GM23338 (cell line): Measurements from ENCODE around the gene MOGAT1. TPM values are rescaled to one million over a fixed set of nuclear protein-coding genes. Genes with fewer than 3 reads are reported as not detected.

Experiments
- ATAC-seq: fragments of 200-7000 bp; cut with Tn5 transposase; 3 replicates; pipeline ENCODE4 v1.9.1; 2020
- DNase-seq: peaks from one replicate; pipeline ENCODE4 v3.0.0-alpha.2; 2015; ENCODE audit warnings: low spot score
- H2AFZ ChIP-seq: fragments of 200-600 bp; sonication (generic); 2 replicates; pipeline ENCODE4 v1.8.0; 2016; ENCODE audit warnings: antibody characterized with exemption, mild to moderate bottlenecking, moderate library complexity
- H3F3A ChIP-seq: fragments of 200-600 bp; sonication (generic); replicated peaks from 2 replicates; pipeline ENCODE4 v1.8.0; 2017; ENCODE audit warnings: antibody characterized with exemption, mixed run types, low read depth
- H3K27ac ChIP-seq: fragments of 200-600 bp; sonication (generic); 2 replicates; pipeline ENCODE4 v1.6.1; 2016; ENCODE audit warnings: low read depth
- H3K27me3 ChIP-seq: fragments of 200-600 bp; sonication (generic); 2 replicates; pipeline ENCODE4 v1.8.0; 2016; ENCODE audit warnings: mild to moderate bottlenecking, mixed run types, moderate library complexity; ENCODE audit not compliant: insufficient read depth
- H3K36me3 ChIP-seq: fragments of 200-600 bp; sonication (generic); 2 replicates; pipeline ENCODE4 v1.8.0; 2016; ENCODE audit warnings: mild to moderate bottlenecking; ENCODE audit not compliant: insufficient read depth
- H3K4me1 ChIP-seq: fragments of 200-600 bp; sonication (generic); 2 replicates; pipeline ENCODE4 v1.8.0; 2016; ENCODE audit warnings: mild to moderate bottlenecking, moderate library complexity; ENCODE audit not compliant: insufficient read depth
- H3K4me2 ChIP-seq: fragments of 200-600 bp; sonication (generic); 2 replicates; pipeline ENCODE4 v1.7.1; 2017; ENCODE audit warnings: mixed run types
- H3K4me3 ChIP-seq: fragments of 200-600 bp; sonication (generic); 2 replicates; pipeline ENCODE4 v1.6.1; 2016; ENCODE audit warnings: mixed run types
- H3K79me2 ChIP-seq: fragments of 200-600 bp; sonication (generic); replicated peaks from 2 replicates; pipeline ENCODE4 v1.8.0; 2017; ENCODE audit warnings: mild to moderate bottlenecking; ENCODE audit not compliant: insufficient read depth
- H3K9me2 ChIP-seq: fragments of 200-600 bp; sonication (generic); 2 replicates; pipeline ENCODE4 v1.8.0; 2017; ENCODE audit not compliant: insufficient read depth
- H4K20me1 ChIP-seq: fragments of 200-600 bp; sonication (generic); replicated peaks from 2 replicates; pipeline ENCODE4 v1.8.0; 2017; ENCODE audit warnings: mild to moderate bottlenecking; ENCODE audit not compliant: insufficient read depth
- H3K27ac Mint-ChIP-seq: 2 replicates; pipeline ENCODE4 v1.8.0; 2020; ENCODE audit warnings: inconsistent platforms, mild to moderate bottlenecking, moderate library complexity, mixed read lengths
- H3K27me3 Mint-ChIP-seq: 3 replicates; pipeline ENCODE4 v1.8.0; 2022; ENCODE audit warnings: low read depth, mild to moderate bottlenecking, moderate library complexity, mixed read lengths, inconsistent platforms; ENCODE audit not compliant: insufficient read depth, poor library complexity
- H3K36me3 Mint-ChIP-seq: 3 replicates; pipeline ENCODE4 v1.8.0; 2021; ENCODE audit warnings: low read depth, mild to moderate bottlenecking, inconsistent platforms, moderate library complexity, mixed read lengths
- H3K4me1 Mint-ChIP-seq: 3 replicates; pipeline ENCODE4 v1.8.0; 2020; ENCODE audit warnings: mild to moderate bottlenecking, inconsistent platforms, mixed read lengths
- H3K4me3 Mint-ChIP-seq: 3 replicates; pipeline ENCODE4 v1.8.0; 2021; ENCODE audit warnings: moderate library complexity, mild to moderate bottlenecking, inconsistent platforms, mixed read lengths
- H3K9me3 Mint-ChIP-seq: 3 replicates; pipeline ENCODE4 v1.8.0; 2020; ENCODE audit warnings: moderate library complexity, mild to moderate bottlenecking, inconsistent platforms, mixed read lengths
- CREB1 ChIP-seq: fragments of 250-450 bp; sonication (Bioruptor Pico); IDR thresholded peaks from 2 replicates; pipeline ENCODE4 v1.5.0; 2020; ENCODE audit warnings: low read depth, mild to moderate bottlenecking, moderate library complexity
- EZH2phosphoT487 ChIP-seq: fragments of 200-600 bp; sonication (generic); IDR thresholded peaks from one replicate; pipeline ENCODE4 v1.8.1; 2018; ENCODE audit warnings: antibody characterized with exemption; ENCODE audit not compliant: unreplicated experiment
- JUNB ChIP-seq: IDR thresholded peaks from one replicate; pipeline ENCODE4 v1.6.1; 2016; ENCODE audit warnings: antibody characterized with exemption; ENCODE audit not compliant: unreplicated experiment
- NANOG ChIP-seq: IDR thresholded peaks from 2 replicates; pipeline ENCODE4 v1.6.1; 2016; ENCODE audit warnings: antibody characterized with exemption, borderline replicate concordance
- POLR2AphosphoS5 ChIP-seq: IDR thresholded peaks from 2 replicates; pipeline ENCODE4 v1.6.1; 2016; ENCODE audit warnings: antibody characterized with exemption, low read depth
- REST ChIP-seq: IDR thresholded peaks from one replicate; pipeline ENCODE4 v1.6.1; 2018; ENCODE audit warnings: antibody characterized with exemption; ENCODE audit not compliant: unreplicated experiment
- STAT1 ChIP-seq: IDR thresholded peaks from one replicate; pipeline ENCODE4 v1.6.1; 2016; ENCODE audit warnings: antibody characterized with exemption; ENCODE audit not compliant: unreplicated experiment
- ZNF114 ChIP-seq: fragments of 250-450 bp; sonication (Bioruptor Pico); IDR thresholded peaks from 2 replicates; pipeline ENCODE4 v1.5.0; 2020; ENCODE audit warnings: mild to moderate bottlenecking, moderate library complexity
- ZNF331 ChIP-seq: fragments of 250-450 bp; sonication (Bioruptor Pico); IDR thresholded peaks from 2 replicates; pipeline ENCODE4 v1.5.0; 2020; ENCODE audit warnings: low read depth, mild to moderate bottlenecking, moderate library complexity
- ZNF462 ChIP-seq: fragments of 250-450 bp; sonication (Bioruptor Pico); IDR thresholded peaks from 2 replicates; pipeline ENCODE4 v1.5.0; 2020; ENCODE audit warnings: mild to moderate bottlenecking, moderate library complexity
- polyA plus RNA-seq: library from polyadenylated mRNA; unstranded; fragments of >200 nt; fragmentation: Nextera tagmentation; extraction: Ambion mirVana; gene quantifications from 2 replicates; pipeline ENCODE4 v1.2.1, GENCODE V29; 2016
- total RNA-seq: library from RNA; depleted of rRNA; stranded (reverse); fragments of >200 nt; shearing (Covaris generic); gene quantifications from 2 replicates; pipeline ENCODE4 v1.2.3, GENCODE V29; 2014

Gene MOGAT1
- total and polyA plus RNA-seq, 2 experiments from 2014 or later: 0.86 to 0.94 TPM

- H3K4me3 Mint-ChIP-seq: no peak overlapping the region
These were observed 2.1 kb upstream of the MOGAT1 start for GRCh38 chr2:222669353-222669752.

GRCh38 chr2:222670191-222671038 is 1.0 kb upstream of the MOGAT1 start:
- TF ChIP-seq STAT1: no peak
- TF ChIP-seq ZNF331 (CRISPR knock-in tag): no peak
- TF ChIP-seq ZNF114 (CRISPR knock-in tag): no peak
- TF ChIP-seq EZH2phosphoT487: no peak
- TF ChIP-seq REST: no peak
- TF ChIP-seq NANOG: no peak
- TF ChIP-seq CREB1 (CRISPR knock-in tag): no peak
- TF ChIP-seq JUNB: no peak
- no peak for TF ChIP-seq ZNF462 (CRISPR knock-in tag)
- no peak for TF ChIP-seq POLR2AphosphoS5
- peak overlapping the region; percentile 94 for H3K4me2 ChIP-seq

More at GRCh38 chr2:222669353-222669752, 2.1 kb upstream of the MOGAT1 start:
- Histone ChIP-seq H3K79me2 (no peaks in the 10 kb centered on the region), H2AFZ (no peak overlapping the region), H3K27me3 (peaks cover 39% of the 10 kb centered on the region), H3K27ac (no peak overlapping the region), H3K4me2 (no peak overlapping the region), H3F3A (0 out of 2 replicates have a peak, but pooled peaks cover 3% of the 10 kb centered on the region), H3K4me1 (peaks cover 9% of the 10 kb centered on the region; the same call in 1 of the 2 replicates), H4K20me1 (no peaks in the 10 kb centered on the region), H3K36me3 (no peaks in the 10 kb centered on the region), H3K4me3 (no peak overlapping the region), H3K9me2 (no peaks in the 10 kb centered on the region)
- H3K4me1 Mint-ChIP-seq: peaks cover 5% of the 10 kb centered on the region
- H3K36me3 Mint-ChIP-seq: no peaks in the 10 kb centered on the region
- ATAC-seq (no peak), DNase-seq (no peak)
- H3K9me3 Mint-ChIP-seq: no peaks in the 10 kb centered on the region; the same call in 2 of the 3 replicates
- H3K27me3 Mint-ChIP-seq: peaks cover 25% of the 10 kb centered on the region
- H3K27ac Mint-ChIP-seq: no peak overlapping the region
- no peak for TF ChIP-seq NANOG
- TF ChIP-seq JUNB: no peak

More at GRCh38 chr2:222670191-222671038, 1.0 kb upstream of the MOGAT1 start:
- Histone ChIP-seq H4K20me1 (no peaks in the 10 kb centered on the region), H2AFZ (peak overlapping the region; percentile 95), H3K36me3 (no peaks in the 10 kb centered on the region), H3K4me3 (peak overlapping the region; percentile 76), H3K27ac (no peak overlapping the region), H3K79me2 (no peaks in the 10 kb centered on the region), H3F3A (0 out of 2 replicates have a peak, but pooled peaks cover 3% of the 10 kb centered on the region), H3K9me2 (no peaks in the 10 kb centered on the region), H3K4me1 (peaks cover 9% of the 10 kb centered on the region; the same call in 1 of the 2 replicates), H3K27me3 (peaks cover 39% of the 10 kb centered on the region)
- Mint-ChIP-seq H3K27me3 (peaks cover 25% of the 10 kb centered on the region), H3K27ac (no peak overlapping the region), H3K9me3 (no peaks in the 10 kb centered on the region; the same call in 2 of the 3 replicates), H3K36me3 (no peaks in the 10 kb centered on the region), H3K4me1 (peaks cover 5% of the 10 kb centered on the region), H3K4me3 (peak overlapping the region; percentile 77)
- DNase-seq (no peak), ATAC-seq (no peak)
